Stomach (tissue), 9 donors: Measurements from ENCODE around the gene USP6NL. TPM values are rescaled to one million over a fixed set of nuclear protein-coding genes. Genes with fewer than 3 reads are reported as not detected.

Experiments used
- DNase-seq, 2 donors: peaks; one replicate each; pipeline versions ENCODE4 v3.0.0 to v3.0.0-alpha.2; 2013 to 2019
- H3K27ac ChIP-seq, 5 donors: fragments of 200-600 bp in 4 of 5; sonication (generic) in 4 of 5; one replicate each; pipeline ENCODE4 v1.5.1; 2013 to 2019; ENCODE audit warnings: mild to moderate bottlenecking in 1 of 5, moderate library complexity in 1 of 5
- H3K27me3 ChIP-seq, 3 donors: fragments of 200-600 bp; sonication (generic); one replicate each; pipeline ENCODE4 v1.5.1; 2017 to 2019; ENCODE audit warnings: mixed run types in 1 of 3
- H3K36me3 ChIP-seq, 4 donors: fragments of 200-600 bp; sonication (generic); 1 replicate in 3 of 4; 2 replicates in 1 of 4; pipeline ENCODE4 v1.5.1; 2016 to 2019
- H3K4me1 ChIP-seq, 4 donors: fragments of 200-600 bp; sonication (generic); one replicate each; pipeline ENCODE4 v1.5.1; 2016 to 2019
- H3K4me3 ChIP-seq, 4 donors: fragments of 200-600 bp; sonication (generic) in 3 of 4; one replicate each; pipeline ENCODE4 v1.5.1; 2016 to 2019; ENCODE audit warnings: mild to moderate bottlenecking in 1 of 4
- H3K9me3 ChIP-seq, 4 donors: fragments of 200-600 bp; sonication (generic); one replicate each; pipeline ENCODE4 v1.5.1; 2016 to 2019
- EP300 ChIP-seq: sonication (generic); formaldehyde crosslinking; IDR thresholded peaks from one replicate; pipeline ENCODE4 v1.6.1; 2017; ENCODE audit warnings: antibody characterized with exemption
- POLR2A ChIP-seq, 4 donors: fragments of 450-650 bp; IDR thresholded peaks; one replicate each; pipeline ENCODE4 v1.6.1; 2016; ENCODE audit warnings: antibody characterized with exemption in 4 of 4, control low read depth in 2 of 4, mild to moderate bottlenecking in 1 of 4, moderate library complexity in 1 of 4
- POLR2AphosphoS5 ChIP-seq, 3 donors: sonication (generic); formaldehyde crosslinking; IDR thresholded peaks; one replicate each; pipeline ENCODE4 v1.6.1; 2016; ENCODE audit warnings: antibody characterized with exemption in 3 of 3
- WGBS, 5 donors: extraction: QIAGEN DNeasy Blood & Tissue Kit in 3 of 5; methylation state at CpG; one replicate each; pipeline versions ENCODE4 v1.1.5 to v1.1.7; 2013 to 2018; 5-methylcytosine and 5-hydroxymethylcytosine counted together
- intact Hi-C: fragments of 100-400 bp; cut with DNase I; formaldehyde crosslinking; loops from one replicate; pipeline ENCODE4 v1.15.1; 2023; ENCODE audit warnings: low total_unique reads
- polyA plus RNA-seq, 3 donors: library from polyadenylated mRNA; stranded (reverse); fragments of 200-250 nt; gene quantifications; one replicate each; pipeline ENCODE4 v1.2.3, GENCODE V29; 2013
- total RNA-seq, 5 donors: library from RNA; depleted of rRNA; stranded (reverse); fragments of >200 nt; gene quantifications; one replicate each; pipeline versions ENCODE4 v1.1.0 to v1.2.3, GENCODE V29; 2014 to 2016
- TF ChIP-seq, protein P1 (sequence below), 7 experiments: fragments of 450-650 bp in 4 of 7; fragments of 200-600 bp in 3 of 7; sonication (generic) in 3 of 7; IDR thresholded peaks; one replicate each; pipeline ENCODE4 v1.5.1; 2016 to 2019; ENCODE audit warnings: antibody characterized with exemption in 7 of 7, control low read depth in 2 of 7, mild to moderate bottlenecking in 1 of 7
- donor health status: healthy with polysubstance abuse.
- donor health status: Bipolar disorder and iron deficiency.
- donor health status: healthy.

USP6NL gene
- total and polyA plus RNA-seq, 8 donors = 4.7 to 31.5 (median 6.3) TPM

DNA sequence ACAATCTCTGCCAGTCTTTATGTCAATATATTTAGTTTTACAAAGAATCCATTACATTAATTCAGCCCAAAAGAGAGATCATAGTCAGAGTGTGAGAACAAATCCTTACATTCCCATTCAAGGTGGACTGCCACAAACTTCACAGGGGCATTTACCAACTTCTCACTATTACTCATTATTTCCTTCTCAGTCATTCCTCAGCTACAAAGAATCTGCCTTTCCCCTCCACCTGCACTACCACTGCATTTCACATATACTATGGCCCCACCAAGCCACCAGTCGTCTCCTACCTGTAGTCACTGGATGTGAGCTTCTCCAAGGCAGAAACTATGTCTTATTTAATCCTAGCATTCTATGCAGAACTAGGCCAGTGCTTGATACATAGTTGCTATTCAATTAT, 94.3 kb downstream of the USP6NL start:
- TF ChIP-seq EP300 (no peak), POLR2AphosphoS5 (IDR thresholded peaks at IDR 0.05) (no peak), POLR2A (IDR thresholded peaks at IDR 0.05) (no peak)
- TF ChIP-seq, protein P1, sequence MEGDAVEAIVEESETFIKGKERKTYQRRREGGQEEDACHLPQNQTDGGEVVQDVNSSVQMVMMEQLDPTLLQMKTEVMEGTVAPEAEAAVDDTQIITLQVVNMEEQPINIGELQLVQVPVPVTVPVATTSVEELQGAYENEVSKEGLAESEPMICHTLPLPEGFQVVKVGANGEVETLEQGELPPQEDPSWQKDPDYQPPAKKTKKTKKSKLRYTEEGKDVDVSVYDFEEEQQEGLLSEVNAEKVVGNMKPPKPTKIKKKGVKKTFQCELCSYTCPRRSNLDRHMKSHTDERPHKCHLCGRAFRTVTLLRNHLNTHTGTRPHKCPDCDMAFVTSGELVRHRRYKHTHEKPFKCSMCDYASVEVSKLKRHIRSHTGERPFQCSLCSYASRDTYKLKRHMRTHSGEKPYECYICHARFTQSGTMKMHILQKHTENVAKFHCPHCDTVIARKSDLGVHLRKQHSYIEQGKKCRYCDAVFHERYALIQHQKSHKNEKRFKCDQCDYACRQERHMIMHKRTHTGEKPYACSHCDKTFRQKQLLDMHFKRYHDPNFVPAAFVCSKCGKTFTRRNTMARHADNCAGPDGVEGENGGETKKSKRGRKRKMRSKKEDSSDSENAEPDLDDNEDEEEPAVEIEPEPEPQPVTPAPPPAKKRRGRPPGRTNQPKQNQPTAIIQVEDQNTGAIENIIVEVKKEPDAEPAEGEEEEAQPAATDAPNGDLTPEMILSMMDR (IDR thresholded peaks at IDR 0.05) = no peak
- H3K27me3 ChIP-seq = no peaks in the 10 kb centered on the region
- intact Hi-C loops = loop anchor here (5.0 kb wide), 1 partner anchor 205 kb away; no protein-coding TSS in a partner anchor
- peaks cover 5 to 24% (median 9%) of the 10 kb centered on the region in 4 donors for H3K4me1 ChIP-seq
- H3K36me3 ChIP-seq = peaks cover 0 to 5% (median 0%) of the 10 kb centered on the region in 4 donors
- no peak overlapping the region for H3K4me3 ChIP-seq
- H3K9me3 ChIP-seq = no peaks in the 10 kb centered on the region
- WGBS, 5 donors = 31 to 89% (median 83%) methylated on average over 1 of the region's 1 CpG
- DNase-seq = no peak
- H3K27ac ChIP-seq = no peak overlapping the region

DNA sequence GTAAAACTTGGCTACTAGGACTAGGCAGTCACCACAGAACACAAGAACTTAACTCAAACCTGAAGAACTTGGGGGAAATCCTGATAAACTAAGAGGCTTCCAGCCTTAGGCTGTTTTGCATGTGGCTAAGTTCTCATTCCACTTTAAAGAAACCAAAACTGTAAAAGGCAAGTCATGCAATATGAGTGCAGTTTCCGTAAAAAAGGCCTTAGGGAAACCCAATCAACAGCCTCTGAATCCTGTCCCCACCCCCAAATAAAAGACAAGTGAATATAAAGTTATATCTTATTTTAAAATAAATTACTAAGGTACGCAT, 95.1 kb downstream of the USP6NL start:
- Histone ChIP-seq H3K4me1 (peaks cover under 1 to 16% (median 5%) of the 10 kb centered on the region in 4 donors), H3K36me3 (peaks cover 0 to 5% (median 0%) of the 10 kb centered on the region in 4 donors), H3K27me3 (no peaks in the 10 kb centered on the region), H3K27ac (no peak overlapping the region), H3K4me3 (no peak overlapping the region), H3K9me3 (no peaks in the 10 kb centered on the region)
- no peak for TF ChIP-seq POLR2AphosphoS5 (IDR thresholded peaks at IDR 0.05)
- TF ChIP-seq POLR2A (IDR thresholded peaks at IDR 0.05) = no peak
- TF ChIP-seq, protein P1 (IDR thresholded peaks at IDR 0.05) = no peak
- TF ChIP-seq EP300 = no peak
- WGBS, 5 donors = 80 to 86% (median 84%) methylated on average over 2 of the region's 2 CpGs
- no peak for DNase-seq
- intact Hi-C loops = loop anchor here (5.0 kb wide), 1 partner anchor 206 kb away; no protein-coding TSS in a partner anchor

DNA sequence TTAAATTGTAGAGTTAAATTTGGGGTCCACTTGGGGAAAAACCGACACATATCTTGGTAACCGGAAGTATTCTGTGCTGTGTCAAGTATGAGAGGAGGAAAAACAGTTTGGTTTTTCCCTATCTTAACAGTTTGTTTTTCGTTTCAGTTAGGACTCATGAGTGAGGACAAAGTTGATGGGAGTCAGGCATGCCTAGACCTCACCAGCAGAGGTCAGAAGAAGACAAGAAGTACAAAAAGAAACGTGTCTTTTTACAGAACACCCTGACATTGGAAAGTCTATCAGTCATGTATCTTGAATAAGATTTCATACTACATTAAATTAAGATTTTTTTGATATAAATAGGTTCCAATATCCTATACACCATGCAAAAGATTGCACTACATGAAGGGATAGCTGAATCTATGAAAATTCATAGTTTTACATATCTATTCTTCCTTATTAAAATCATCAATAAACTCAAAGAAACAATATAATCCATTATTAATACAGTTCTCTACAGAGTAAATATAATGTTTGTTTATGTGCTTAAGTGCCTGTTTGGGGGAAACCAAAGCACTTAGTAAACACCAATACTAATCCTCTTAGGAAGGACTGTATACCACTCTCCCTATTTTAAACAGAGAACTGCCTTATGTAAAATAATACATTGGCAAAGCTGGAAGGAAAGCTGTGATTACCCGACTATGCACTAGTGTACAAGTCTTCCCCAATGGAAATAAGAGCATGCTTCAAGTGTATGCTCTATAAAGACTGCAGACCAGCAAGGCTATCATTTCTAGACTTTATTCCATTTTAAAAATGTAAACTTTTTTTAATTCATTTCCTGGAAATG, 95.6 kb downstream of the USP6NL start:
- DNase-seq = peak; percentile 56 to 87
- no peak overlapping the region for H3K27ac ChIP-seq
- 5 to 15% (median 7%) methylated on average over 5 of the region's 5 CpGs for WGBS, 5 donors

DNA sequence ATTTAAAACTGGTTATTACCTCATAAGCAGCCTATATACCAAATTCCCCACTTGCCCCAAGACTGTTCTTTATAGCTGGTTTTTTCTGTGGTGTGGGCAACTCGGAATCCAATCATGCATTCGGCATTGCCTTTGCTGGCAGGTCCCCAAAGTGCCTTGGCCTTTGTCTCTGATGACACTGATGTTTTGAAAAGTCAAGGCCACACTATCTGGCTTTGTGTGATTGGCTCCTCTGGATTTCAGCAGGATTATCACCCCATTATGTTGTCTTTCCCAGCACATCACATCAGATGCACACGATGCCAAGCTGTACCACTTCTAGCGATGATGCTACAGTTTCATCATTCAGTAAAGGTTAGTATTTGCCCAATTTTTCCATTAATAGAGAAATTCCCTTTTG, 97.7 kb downstream of the USP6NL start:
- DNase-seq = no peak
- Histone ChIP-seq H3K4me3 (no peak overlapping the region), H3K4me1 (peaks cover 0 to 15% (median 3%) of the 10 kb centered on the region in 4 donors), H3K27me3 (no peaks in the 10 kb centered on the region), H3K27ac (no peak overlapping the region), H3K36me3 (peaks cover 0 to 5% (median 2%) of the 10 kb centered on the region in 4 donors), H3K9me3 (no peaks in the 10 kb centered on the region)
- TF ChIP-seq POLR2AphosphoS5 (IDR thresholded peaks at IDR 0.05) (no peak), EP300 (no peak), POLR2A (IDR thresholded peaks at IDR 0.05) (no peak)
- TF ChIP-seq, protein P1 (IDR thresholded peaks at IDR 0.05) = no peak
- WGBS, 5 donors = 93 to 97% (median 94%) methylated on average over 4 of the region's 4 CpGs
- intact Hi-C loops = loop anchor here (5.0 kb wide), 1 partner anchor 249 kb away; no protein-coding TSS in a partner anchor

More for the DNA sequence above, 95.6 kb downstream of the USP6NL start:
- Histone ChIP-seq H3K4me3 (no peak overlapping the region), H3K9me3 (no peaks in the 10 kb centered on the region), H3K27me3 (no peaks in the 10 kb centered on the region), H3K36me3 (peaks cover 0 to 5% (median 0%) of the 10 kb centered on the region in 4 donors), H3K4me1 (peaks cover 0 to 15% (median 4%) of the 10 kb centered on the region in 4 donors)
- intact Hi-C loops = loop anchor here (5.0 kb wide), 1 partner anchor 206 kb away; no protein-coding TSS in a partner anchor
- TF ChIP-seq, protein P1 (IDR thresholded peaks at IDR 0.05) = peak in 5 of 7 experiments; percentile 65 to 88 (median 74)
- TF ChIP-seq POLR2AphosphoS5 (IDR thresholded peaks at IDR 0.05) (peak in 1 of 3 donors; percentile 45), EP300 (no peak), POLR2A (IDR thresholded peaks at IDR 0.05) (no peak)
